Effector memory CD8-positive, alpha-beta T cell (primary cell): ENCODE data around the gene MYO18B.

ENCODE experiments used
- ATAC-seq: fragments of 150-1000 bp; cut with Tn5 transposase; replicated peaks from 2 replicates; pipeline ENCODE4 v1.10.0; 2021; ENCODE audit warnings: mild to moderate bottlenecking, moderate library complexity
- DNase-seq, 3 experiments: peaks; one replicate each; pipeline ENCODE4 v3.0.0; 2021
- H3K27ac Mint-ChIP-seq, 2 donors: one replicate each; pipeline ENCODE4 v1.8.0; 2022; ENCODE audit warnings: mild to moderate bottlenecking in 2 of 2, mixed read lengths in 2 of 2, moderate library complexity in 2 of 2
- H3K27me3 Mint-ChIP-seq, 2 donors: one replicate each; pipeline ENCODE4 v1.8.0; 2022; ENCODE audit warnings: mixed read lengths in 2 of 2
- H3K36me3 Mint-ChIP-seq: one replicate; pipeline ENCODE4 v1.8.0; 2022; ENCODE audit warnings: mild to moderate bottlenecking, moderate library complexity, mixed read lengths; ENCODE audit not compliant: insufficient read depth
- H3K4me1 Mint-ChIP-seq, 2 donors: one replicate each; pipeline ENCODE4 v1.8.0; 2022; ENCODE audit warnings: low read depth in 2 of 2, mixed read lengths in 2 of 2
- H3K4me3 Mint-ChIP-seq, 2 donors: one replicate each; pipeline ENCODE4 v1.8.0; 2022; ENCODE audit warnings: mild to moderate bottlenecking in 2 of 2, mixed read lengths in 2 of 2, moderate library complexity in 2 of 2
- H3K9me3 Mint-ChIP-seq, 2 donors: one replicate each; pipeline ENCODE4 v1.8.0; 2022; ENCODE audit warnings: mixed read lengths in 2 of 2

Gene MYO18B

DNA sequence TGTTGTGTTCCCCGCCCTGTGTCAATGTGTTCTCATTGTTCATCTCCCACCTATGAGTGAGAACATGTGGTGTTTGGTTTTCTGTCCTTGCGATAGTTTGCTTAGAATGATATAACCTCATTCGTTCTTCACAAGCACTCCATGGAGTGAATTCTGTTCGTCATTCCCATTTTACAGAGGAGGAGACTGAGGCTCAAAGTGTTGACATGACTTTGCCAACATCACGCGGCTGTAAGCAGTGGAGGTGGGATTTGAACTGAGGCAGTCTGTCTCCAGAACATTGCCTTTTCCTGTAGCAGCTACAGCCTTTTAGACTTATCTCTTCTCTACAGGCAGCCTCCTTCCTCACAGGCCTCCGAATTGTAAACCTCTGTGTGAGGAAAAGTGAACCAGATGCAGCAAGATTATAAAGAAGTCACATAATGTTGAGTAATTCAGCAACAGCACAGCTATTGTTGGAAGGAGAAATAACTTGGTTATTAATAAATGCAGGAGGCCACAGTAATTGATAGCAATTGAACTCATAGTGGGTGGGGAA lies 74.6 kb downstream of the MYO18B start:
- Mint-ChIP-seq H3K4me1 (no peaks in the 10 kb centered on the region), H3K27me3 (peaks cover 56 to 63% of the 10 kb centered on the region in 2 donors), H3K27ac (no peak overlapping the region), H3K9me3 (peaks cover 4 to 7% of the 10 kb centered on the region in 2 donors), H3K36me3 (no peaks in the 10 kb centered on the region), H3K4me3 (no peak overlapping the region)
- ATAC-seq: no peak
- no peak for DNase-seq

DNA sequence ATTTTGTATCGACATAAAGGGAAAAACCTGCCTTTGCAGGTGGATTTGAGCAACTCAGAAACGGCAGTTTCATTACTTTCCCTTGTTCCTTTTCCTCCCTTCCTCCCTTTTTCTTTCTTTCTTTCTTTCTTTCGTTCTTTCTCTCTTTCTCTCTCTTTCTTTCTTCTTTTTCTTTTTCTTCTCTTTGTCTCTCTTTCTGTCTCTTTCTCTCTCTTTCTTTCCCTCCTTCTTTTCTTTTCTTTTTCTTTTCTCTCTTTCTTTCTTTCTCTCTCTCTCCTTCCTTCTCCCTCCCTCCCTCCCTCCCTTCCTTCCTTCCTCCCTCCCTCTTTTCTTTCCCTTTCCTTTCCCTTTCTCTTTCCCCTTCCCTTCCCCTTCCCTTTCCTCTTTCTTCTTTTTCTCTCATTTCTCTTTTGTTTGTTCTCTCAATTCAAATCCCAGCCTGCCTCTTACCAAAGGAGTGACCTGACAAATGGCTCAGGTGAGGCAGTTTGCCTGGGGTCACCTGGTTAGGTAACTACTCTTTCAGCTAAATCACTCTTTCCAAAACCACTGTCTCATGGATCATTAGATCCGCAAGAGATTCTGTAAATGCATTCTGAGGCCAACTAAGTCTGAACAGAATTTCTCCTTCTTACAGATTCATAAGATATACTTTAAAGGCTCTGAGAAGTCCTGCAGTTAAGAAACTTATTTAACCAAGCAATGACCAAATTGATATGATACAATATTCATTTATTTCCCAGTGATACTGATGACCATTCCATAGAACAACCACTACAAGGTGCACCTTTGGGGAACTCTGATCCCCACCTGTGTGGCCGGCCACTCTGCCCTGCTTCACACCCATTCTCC lies 75.3 kb downstream of the MYO18B start:
- H3K27me3 Mint-ChIP-seq: peaks cover 59 to 63% of the 10 kb centered on the region in 2 donors
- H3K36me3 Mint-ChIP-seq: no peaks in the 10 kb centered on the region
- DNase-seq (no peak), ATAC-seq (no peak)
- H3K27ac Mint-ChIP-seq: no peak overlapping the region
- H3K9me3 Mint-ChIP-seq: peaks cover 4 to 13% of the 10 kb centered on the region in 2 donors
- no peak overlapping the region for H3K4me3 Mint-ChIP-seq
- H3K4me1 Mint-ChIP-seq: no peaks in the 10 kb centered on the region

DNA sequence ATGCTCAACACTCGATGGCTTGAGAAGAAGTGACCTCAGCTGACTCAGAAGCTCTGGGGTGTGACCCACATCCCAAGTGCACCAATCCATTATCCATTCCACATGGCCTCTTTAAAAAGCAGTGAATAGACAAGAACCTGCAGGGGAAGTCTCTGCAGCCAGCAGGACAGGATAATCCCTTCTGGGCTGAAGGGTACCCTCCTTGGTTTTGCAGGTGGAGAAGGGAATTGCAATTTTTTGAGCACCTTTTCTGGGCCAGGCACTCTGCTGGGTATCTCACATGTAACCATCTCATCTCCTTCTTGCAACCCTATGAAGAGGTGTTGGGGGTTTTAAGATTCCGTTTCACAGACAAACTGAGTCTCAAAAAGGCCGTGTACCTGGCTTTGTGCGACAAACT lies 76.6 kb downstream of the MYO18B start:
- Mint-ChIP-seq H3K27me3 (peaks cover 63% of the 10 kb centered on the region in 2 donors), H3K9me3 (peaks cover 4 to 16% of the 10 kb centered on the region in 2 donors), H3K4me3 (no peak overlapping the region), H3K36me3 (no peaks in the 10 kb centered on the region), H3K27ac (no peak overlapping the region), H3K4me1 (no peaks in the 10 kb centered on the region)
- ATAC-seq: no peak
- no peak for DNase-seq

DNA sequence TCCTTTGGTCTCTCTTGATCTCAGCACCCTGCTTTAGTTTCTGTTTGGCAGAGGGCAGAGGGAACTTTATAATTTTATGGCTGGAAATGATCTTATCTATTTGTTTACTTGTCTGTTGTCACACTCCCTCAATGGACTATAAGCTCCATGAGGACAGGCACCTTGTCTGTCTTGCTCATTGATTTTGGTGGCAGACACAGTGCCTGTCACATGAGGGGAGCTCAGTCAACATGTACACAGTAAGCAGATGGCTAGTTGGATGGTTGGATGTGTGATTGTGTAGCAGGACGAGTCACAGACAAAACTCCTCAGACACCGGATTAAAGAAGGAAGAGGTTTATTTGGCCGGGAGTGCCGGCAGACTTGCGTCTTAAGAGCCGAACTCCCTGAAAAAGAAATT lies 80.4 kb downstream of the MYO18B start:
- H3K4me3 Mint-ChIP-seq: no peak overlapping the region
- H3K27me3 Mint-ChIP-seq: peaks cover 53 to 75% of the 10 kb centered on the region in 2 donors
- H3K36me3 Mint-ChIP-seq: no peaks in the 10 kb centered on the region
- DNase-seq: no peak
- H3K9me3 Mint-ChIP-seq: peaks cover 2 to 16% of the 10 kb centered on the region in 2 donors
- no peak overlapping the region for H3K27ac Mint-ChIP-seq
- H3K4me1 Mint-ChIP-seq: no peaks in the 10 kb centered on the region
- ATAC-seq: no peak

DNA sequence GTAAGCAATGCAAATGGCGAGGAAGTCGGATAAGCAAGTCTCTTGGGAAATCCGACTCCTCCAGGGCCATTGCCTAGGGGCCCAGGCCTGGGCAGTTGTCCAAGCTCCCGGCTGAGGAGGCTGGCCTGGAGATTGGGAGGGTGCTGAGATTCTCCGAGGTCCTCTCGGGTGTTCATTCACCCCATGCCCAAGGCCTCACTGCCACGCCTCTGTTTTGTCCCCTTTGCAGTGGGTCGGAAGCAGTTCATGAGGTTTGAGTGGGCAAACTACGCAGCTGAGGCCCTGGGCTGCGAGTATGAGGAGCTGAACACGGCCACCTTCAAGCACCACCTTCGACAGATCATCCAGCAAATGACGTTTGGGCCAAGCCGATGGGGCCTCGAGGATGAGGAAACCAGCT lies 81.3 kb downstream of the MYO18B start:
- Mint-ChIP-seq H3K27ac (no peak overlapping the region), H3K9me3 (peaks cover 2 to 16% of the 10 kb centered on the region in 2 donors), H3K27me3 (peaks cover 44 to 65% of the 10 kb centered on the region in 2 donors), H3K4me3 (no peak overlapping the region), H3K4me1 (no peaks in the 10 kb centered on the region), H3K36me3 (no peaks in the 10 kb centered on the region)
- ATAC-seq (no peak), DNase-seq (no peak)

DNA sequence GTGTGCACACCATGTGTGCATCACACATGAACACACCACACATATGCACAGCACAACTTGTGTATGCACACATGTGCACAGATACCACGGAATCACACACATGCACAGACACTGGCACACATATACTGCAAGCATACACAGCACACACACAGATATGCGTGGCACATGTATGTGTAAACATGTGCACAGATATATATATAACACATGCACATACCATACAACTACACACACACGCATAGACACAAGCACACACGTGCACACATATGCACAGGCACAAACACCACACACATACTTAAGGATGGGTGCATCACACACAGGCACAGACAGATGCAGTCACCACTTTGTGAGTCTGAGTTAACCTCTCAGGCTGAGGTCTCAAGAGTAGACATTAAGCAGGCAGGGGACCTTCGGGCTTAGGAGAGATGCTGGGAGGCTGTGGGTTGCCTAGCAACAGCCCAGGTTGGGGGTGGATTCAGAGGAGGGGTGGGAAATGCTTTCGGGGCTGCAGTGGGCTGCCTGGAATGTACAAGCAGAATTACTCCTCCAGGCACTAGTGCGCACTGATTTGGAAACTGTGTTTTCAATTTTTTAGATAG lies 82.9 kb downstream of the MYO18B start:
- ATAC-seq (no peak), DNase-seq (no peak)
- H3K4me1 Mint-ChIP-seq: no peaks in the 10 kb centered on the region
- H3K4me3 Mint-ChIP-seq: no peak overlapping the region
- no peak overlapping the region for H3K27ac Mint-ChIP-seq
- peaks cover 36 to 56% of the 10 kb centered on the region in 2 donors for H3K27me3 Mint-ChIP-seq
- no peaks in the 10 kb centered on the region for H3K36me3 Mint-ChIP-seq
- H3K9me3 Mint-ChIP-seq: peaks cover under 1 to 12% of the 10 kb centered on the region in 2 donors

DNA sequence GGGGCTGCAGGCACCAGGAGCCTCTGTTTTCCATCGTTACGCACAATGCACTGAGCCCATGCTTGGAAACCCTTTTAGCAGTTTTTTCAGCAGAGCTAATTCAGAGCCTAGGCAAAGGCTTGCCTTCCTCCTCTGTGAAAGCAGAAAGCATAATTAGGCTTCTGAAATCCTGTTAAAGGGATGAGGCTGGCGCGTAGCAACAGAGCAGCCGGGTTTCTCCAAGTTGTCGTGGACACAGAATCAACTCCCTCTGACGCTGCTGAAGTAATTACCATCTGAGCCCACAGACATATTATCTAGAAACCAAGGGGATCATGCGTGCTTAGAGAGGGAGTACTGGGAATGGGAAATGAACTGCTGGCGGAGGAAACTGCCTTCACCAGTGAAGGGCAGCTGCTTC lies 85.4 kb downstream of the MYO18B start:
- H3K9me3 Mint-ChIP-seq: peaks cover 0 to 2% of the 10 kb centered on the region in 2 donors
- H3K4me1 Mint-ChIP-seq: no peaks in the 10 kb centered on the region
- no peak overlapping the region for H3K4me3 Mint-ChIP-seq
- H3K27me3 Mint-ChIP-seq: peaks cover 22 to 41% of the 10 kb centered on the region in 2 donors
- DNase-seq (no peak), ATAC-seq (no peak)
- H3K27ac Mint-ChIP-seq: no peak overlapping the region
- H3K36me3 Mint-ChIP-seq: no peaks in the 10 kb centered on the region

DNA sequence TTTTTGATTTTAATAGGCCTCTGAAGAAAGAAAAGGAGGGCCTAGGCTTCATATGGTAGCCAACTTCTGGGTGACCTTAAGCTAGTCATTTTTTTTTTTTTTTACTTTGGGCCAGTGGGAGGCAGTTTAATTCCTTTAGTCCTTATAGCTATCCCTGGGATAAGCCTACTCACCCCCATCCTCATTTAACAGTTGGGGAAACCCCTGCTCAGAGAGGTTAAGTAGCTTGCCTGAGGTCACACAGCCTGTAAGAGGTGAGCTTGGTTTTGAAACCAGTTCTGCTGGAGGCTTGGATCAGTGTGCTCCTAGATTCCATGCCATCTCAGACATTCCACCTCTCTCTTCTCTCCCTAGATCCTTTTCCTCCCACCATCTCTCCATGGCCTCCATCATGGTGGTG lies 86.4 kb downstream of the MYO18B start:
- H3K4me3 Mint-ChIP-seq: no peak overlapping the region
- DNase-seq: no peak
- H3K36me3 Mint-ChIP-seq: no peaks in the 10 kb centered on the region
- ATAC-seq: no peak
- no peak overlapping the region for H3K27ac Mint-ChIP-seq
- H3K4me1 Mint-ChIP-seq: no peaks in the 10 kb centered on the region
- H3K27me3 Mint-ChIP-seq: peaks cover 15 to 33% of the 10 kb centered on the region in 2 donors
- H3K9me3 Mint-ChIP-seq: no peaks in the 10 kb centered on the region

DNA sequence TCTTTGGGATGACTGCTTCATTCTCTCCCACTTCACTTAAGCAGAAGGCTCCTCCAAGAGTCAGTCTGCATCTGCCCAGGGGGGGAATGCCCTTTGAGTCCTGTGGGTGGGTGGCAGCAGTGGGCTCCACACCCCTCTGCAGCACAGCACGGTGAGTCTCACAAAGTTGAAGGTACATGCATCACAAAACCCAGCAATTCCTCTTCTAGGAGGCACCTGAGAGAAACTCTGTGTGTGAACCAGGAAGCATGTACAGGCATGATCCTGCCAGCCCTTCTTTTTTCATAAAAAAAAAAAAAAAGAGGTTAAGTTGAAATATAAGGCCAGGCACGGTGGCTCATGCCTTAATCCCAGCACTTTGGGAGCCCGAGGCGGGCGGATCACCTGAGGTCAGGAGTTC lies 87.2 kb downstream of the MYO18B start:
- Mint-ChIP-seq H3K9me3 (no peaks in the 10 kb centered on the region), H3K36me3 (peaks cover 3% of the 10 kb centered on the region), H3K4me1 (no peaks in the 10 kb centered on the region), H3K27ac (no peak overlapping the region), H3K4me3 (no peak overlapping the region), H3K27me3 (peaks cover 9 to 30% of the 10 kb centered on the region in 2 donors)
- ATAC-seq: no peak
- DNase-seq: no peak

DNA sequence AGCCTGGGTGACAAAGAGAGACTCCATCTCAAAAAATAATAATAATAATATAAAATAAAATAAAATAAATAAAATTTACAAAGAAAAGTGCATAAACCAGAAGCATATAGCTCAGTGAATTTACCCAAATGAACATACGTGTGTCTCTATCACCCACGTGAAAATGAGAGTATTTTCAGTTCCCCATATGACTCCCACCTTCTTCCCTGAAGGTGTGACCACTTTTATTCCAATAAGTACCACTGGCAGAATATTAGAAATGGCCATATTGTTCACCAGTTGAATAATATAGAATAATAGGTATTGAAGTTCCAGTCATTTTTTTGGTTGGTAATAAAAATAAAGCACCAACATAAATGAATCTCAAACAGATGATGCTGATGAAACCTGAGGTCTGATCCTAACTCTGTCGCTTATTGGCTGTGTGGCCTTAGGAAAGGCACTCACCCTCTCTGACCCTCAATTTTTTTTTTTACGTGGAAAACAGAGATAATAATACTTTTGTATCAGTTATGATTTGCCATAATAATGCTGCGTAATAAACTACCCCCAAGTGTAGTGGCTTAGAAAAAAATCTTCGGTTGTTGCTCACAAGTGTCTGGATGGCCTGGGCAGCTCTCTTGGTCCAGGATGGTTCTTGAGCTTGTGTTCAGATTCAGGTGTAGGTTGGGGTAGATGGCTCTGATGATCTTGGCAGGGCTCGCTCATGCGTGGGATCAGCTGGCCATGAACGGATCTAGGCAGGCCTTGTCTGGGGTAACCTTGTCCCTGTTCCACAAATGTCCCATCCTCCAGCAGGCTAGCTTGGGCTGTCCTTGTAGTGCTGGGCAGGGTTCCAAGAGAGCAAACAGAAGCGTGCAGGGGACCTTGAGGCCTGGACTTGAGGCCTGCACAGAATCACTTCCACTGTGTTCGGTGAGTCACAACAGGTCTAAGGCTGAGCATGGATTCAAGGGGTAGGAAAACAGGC lies 88.1 kb downstream of the MYO18B start:
- no peak for ATAC-seq
- Mint-ChIP-seq H3K4me3 (no peak overlapping the region), H3K27me3 (peaks cover under 1 to 26% of the 10 kb centered on the region in 2 donors), H3K4me1 (no peaks in the 10 kb centered on the region), H3K27ac (no peak overlapping the region), H3K9me3 (no peaks in the 10 kb centered on the region), H3K36me3 (peaks cover 3% of the 10 kb centered on the region)
- no peak for DNase-seq

DNA sequence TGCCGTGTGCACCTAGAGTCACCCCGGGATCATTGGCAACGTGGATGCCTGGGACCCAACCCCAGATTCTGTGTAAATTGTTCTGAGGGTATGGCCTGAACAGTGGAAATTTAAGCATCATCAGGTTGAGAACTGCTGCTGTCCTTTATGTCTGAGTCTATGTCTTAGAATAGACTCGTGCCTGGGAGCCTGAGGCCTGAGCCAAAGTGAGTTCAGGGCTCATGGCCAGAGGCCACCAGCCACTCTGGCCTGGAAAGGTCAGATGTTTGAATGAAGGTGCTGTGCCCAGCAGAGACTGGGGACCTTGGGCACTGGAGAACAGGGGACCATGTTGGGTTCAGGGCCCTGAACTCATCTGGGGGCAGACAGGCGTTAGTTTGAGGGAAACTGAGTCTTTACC lies 91.1 kb downstream of the MYO18B start:
- no peaks in the 10 kb centered on the region for H3K4me1 Mint-ChIP-seq
- no peak overlapping the region for H3K27ac Mint-ChIP-seq
- DNase-seq: no peak
- H3K27me3 Mint-ChIP-seq: peaks cover 11 to 35% of the 10 kb centered on the region in 2 donors
- no peak overlapping the region for H3K4me3 Mint-ChIP-seq
- no peak for ATAC-seq
- H3K9me3 Mint-ChIP-seq: no peaks in the 10 kb centered on the region
- H3K36me3 Mint-ChIP-seq: peaks cover 3% of the 10 kb centered on the region

DNA sequence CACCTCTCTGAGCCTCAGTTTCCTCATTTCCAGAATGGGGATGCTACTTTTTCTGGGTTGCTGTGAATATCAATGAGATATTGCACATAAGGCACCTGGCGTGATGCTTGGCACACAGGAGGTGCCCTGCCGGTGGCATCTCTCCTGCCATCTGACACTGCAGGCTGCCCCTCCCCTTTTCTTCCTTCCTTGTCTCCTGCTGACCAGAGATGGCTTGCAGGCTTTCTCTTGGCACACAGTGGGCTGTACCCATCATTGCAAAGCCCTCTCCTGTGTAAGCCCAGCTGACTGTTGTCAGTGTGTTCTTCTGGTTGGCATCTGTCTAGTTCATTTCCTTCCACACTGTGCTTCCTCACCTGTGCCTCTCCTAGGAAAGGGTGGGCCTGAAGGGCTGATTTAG lies 91.7 kb downstream of the MYO18B start:
- no peaks in the 10 kb centered on the region for H3K4me1 Mint-ChIP-seq
- ATAC-seq (no peak), DNase-seq (no peak)
- H3K27me3 Mint-ChIP-seq: peaks cover 11 to 35% of the 10 kb centered on the region in 2 donors
- H3K4me3 Mint-ChIP-seq: no peak overlapping the region
- no peaks in the 10 kb centered on the region for H3K9me3 Mint-ChIP-seq
- H3K27ac Mint-ChIP-seq: no peak overlapping the region
- peaks cover 3% of the 10 kb centered on the region for H3K36me3 Mint-ChIP-seq

DNA sequence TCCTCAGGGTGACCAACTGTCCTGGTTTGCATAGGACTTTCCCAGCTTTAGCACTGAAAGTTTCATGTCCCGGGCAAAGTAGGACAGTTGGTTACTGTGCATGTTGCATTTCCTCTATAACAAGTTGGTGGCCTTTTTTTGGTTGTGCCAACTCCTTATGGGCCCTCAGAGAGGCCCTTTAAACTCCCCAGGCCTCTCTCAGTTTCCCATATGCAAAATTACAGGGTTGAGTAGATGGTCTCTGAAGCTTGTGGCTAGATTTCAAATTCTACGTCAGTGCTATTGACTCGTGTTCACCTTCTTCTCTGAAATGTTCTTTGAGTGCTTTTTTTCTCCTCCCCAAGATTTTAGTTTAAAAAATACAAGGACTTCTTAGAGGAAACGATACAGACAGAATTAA lies 92.5 kb downstream of the MYO18B start:
- Mint-ChIP-seq H3K9me3 (no peaks in the 10 kb centered on the region), H3K27ac (no peak overlapping the region), H3K4me3 (no peak overlapping the region), H3K4me1 (no peaks in the 10 kb centered on the region), H3K27me3 (peaks cover 11 to 40% of the 10 kb centered on the region in 2 donors), H3K36me3 (peaks cover 3% of the 10 kb centered on the region)
- DNase-seq (no peak), ATAC-seq (no peak)
